ENCODE results near the gene SPTBN5. TPM values are rescaled to one million over a fixed set of nuclear protein-coding genes. Genes with fewer than 3 reads are reported as not detected.
"Not testable (repeated sequence)": the region's sequence is repeated elsewhere in the genome, so short reads cannot be mapped to it uniquely, and the experiment has no call there.

Gene SPTBN5
- total RNA-seq, 1 donor from 2014 or later = 0.32 TPM

DNA sequence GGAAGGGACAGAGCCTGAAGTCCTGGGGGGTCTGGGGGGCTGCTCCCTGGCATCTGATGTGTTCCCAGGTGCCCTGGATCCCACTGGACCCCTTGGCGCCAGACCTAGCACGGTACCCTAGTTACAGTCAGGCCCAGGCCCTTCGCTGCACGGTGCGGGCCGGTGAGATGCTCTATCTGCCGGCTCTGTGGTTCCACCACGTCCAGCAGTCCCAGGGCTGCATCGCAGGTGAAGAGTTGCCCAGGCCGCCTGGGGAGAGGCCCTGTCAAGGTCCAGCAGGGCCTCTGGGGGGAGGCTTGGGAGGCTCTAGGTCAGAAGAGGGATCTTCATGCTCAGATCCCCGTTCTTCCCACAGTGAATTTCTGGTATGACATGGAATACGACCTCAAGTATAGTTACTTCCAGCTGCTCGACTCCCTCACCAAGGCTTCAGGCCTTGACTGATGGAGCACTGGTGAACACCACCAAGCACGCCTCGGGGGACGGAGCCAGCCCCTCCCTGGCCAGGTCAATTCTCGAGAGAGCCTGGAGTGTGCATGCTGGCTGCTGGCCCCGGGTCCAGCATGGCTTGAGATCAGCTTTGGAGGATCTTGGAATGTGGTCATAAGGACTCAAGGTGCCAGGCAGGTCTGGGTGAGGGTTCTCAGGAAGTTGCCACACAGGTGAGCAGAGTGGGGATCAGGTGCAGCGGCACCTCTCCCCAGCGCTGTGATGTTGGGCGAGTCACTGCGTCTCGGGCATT, 57.0 kb downstream of the SPTBN5 start:
- TF ChIP-seq, protein P1, sequence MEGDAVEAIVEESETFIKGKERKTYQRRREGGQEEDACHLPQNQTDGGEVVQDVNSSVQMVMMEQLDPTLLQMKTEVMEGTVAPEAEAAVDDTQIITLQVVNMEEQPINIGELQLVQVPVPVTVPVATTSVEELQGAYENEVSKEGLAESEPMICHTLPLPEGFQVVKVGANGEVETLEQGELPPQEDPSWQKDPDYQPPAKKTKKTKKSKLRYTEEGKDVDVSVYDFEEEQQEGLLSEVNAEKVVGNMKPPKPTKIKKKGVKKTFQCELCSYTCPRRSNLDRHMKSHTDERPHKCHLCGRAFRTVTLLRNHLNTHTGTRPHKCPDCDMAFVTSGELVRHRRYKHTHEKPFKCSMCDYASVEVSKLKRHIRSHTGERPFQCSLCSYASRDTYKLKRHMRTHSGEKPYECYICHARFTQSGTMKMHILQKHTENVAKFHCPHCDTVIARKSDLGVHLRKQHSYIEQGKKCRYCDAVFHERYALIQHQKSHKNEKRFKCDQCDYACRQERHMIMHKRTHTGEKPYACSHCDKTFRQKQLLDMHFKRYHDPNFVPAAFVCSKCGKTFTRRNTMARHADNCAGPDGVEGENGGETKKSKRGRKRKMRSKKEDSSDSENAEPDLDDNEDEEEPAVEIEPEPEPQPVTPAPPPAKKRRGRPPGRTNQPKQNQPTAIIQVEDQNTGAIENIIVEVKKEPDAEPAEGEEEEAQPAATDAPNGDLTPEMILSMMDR (IDR thresholded peaks at IDR 0.05; ENCODE audit: partially characterized antibody, unreplicated experiment) = no peak
- no peak for DNase-seq
- H3K27me3 Mint-ChIP-seq (ENCODE audit: unreplicated experiment) = peaks cover 9% of the 10 kb centered on the region
- no peaks in the 10 kb centered on the region for H3K4me1 Mint-ChIP-seq (ENCODE audit: low read depth, unreplicated experiment)
- peaks cover 4% of the 10 kb centered on the region for H3K36me3 Mint-ChIP-seq (ENCODE audit: unreplicated experiment)
- H3K4me3 Mint-ChIP-seq (ENCODE audit: unreplicated experiment) = no peak overlapping the region
- no peak overlapping the region for H3K27ac Mint-ChIP-seq (ENCODE audit: unreplicated experiment)
- H3K9me3 Mint-ChIP-seq (ENCODE audit: unreplicated experiment) = peaks cover 5% of the 10 kb centered on the region

DNA sequence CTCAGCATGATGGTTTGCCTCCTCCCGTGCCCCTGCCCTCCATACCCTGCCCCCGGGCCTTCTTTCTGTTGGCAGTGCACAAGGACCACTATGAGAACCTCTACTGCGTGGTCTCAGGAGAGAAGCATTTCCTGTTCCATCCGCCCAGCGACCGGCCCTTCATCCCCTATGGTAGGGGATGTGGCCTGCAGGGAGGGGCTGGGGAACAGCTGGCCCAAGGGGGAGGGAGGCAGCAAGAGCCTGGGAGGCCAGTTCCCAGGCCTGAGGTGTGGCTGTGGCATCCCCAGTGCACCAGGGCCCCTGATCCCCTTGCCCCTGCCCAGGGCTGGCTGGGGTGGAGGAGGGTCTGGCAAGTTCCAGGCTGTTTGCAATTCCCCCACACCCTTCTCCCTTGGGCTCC, 57.8 kb downstream of the SPTBN5 start:
- TF ChIP-seq, protein P1 (IDR thresholded peaks at IDR 0.05; ENCODE audit: partially characterized antibody, unreplicated experiment) = no peak
- Mint-ChIP-seq H3K4me3 (ENCODE audit: unreplicated experiment) (no peak overlapping the region), H3K27ac (ENCODE audit: unreplicated experiment) (no peak overlapping the region), H3K36me3 (ENCODE audit: unreplicated experiment) (peaks cover 4% of the 10 kb centered on the region), H3K4me1 (ENCODE audit: low read depth, unreplicated experiment) (no peaks in the 10 kb centered on the region), H3K9me3 (ENCODE audit: unreplicated experiment) (peaks cover 5% of the 10 kb centered on the region), H3K27me3 (ENCODE audit: unreplicated experiment) (peaks cover 9% of the 10 kb centered on the region)
- no peak for DNase-seq

DNA sequence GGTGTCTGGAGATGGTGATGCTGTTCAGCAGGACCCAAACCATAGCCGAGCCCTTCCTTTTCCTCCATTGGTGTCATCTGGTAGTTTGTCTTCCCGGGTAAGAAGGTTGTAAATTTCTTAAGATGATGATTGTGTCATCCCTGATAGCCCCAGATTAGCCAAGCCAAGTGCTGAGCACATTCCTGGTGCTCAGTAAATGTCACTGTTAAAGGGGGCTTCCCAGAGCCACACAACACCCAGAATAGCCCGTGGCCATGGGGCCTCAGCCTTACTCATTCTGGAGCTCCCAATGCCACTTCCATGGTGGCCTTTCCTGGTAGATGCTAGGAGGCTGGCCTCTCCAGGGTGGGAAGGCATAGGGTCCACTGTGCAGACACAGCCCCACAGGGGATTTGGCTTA, 59.8 kb downstream of the SPTBN5 start:
- no peaks in the 10 kb centered on the region for H3K4me1 Mint-ChIP-seq (ENCODE audit: low read depth, unreplicated experiment)
- H3K36me3 Mint-ChIP-seq (ENCODE audit: unreplicated experiment) = peaks cover 4% of the 10 kb centered on the region
- no peak overlapping the region for H3K4me3 Mint-ChIP-seq (ENCODE audit: unreplicated experiment)
- H3K27ac Mint-ChIP-seq (ENCODE audit: unreplicated experiment) = no peak overlapping the region
- TF ChIP-seq, protein P1 (IDR thresholded peaks at IDR 0.05; ENCODE audit: partially characterized antibody, unreplicated experiment) = no peak
- peaks cover 5% of the 10 kb centered on the region for H3K9me3 Mint-ChIP-seq (ENCODE audit: unreplicated experiment)
- H3K27me3 Mint-ChIP-seq (ENCODE audit: unreplicated experiment) = peaks cover 11% of the 10 kb centered on the region
- DNase-seq = no peak

DNA sequence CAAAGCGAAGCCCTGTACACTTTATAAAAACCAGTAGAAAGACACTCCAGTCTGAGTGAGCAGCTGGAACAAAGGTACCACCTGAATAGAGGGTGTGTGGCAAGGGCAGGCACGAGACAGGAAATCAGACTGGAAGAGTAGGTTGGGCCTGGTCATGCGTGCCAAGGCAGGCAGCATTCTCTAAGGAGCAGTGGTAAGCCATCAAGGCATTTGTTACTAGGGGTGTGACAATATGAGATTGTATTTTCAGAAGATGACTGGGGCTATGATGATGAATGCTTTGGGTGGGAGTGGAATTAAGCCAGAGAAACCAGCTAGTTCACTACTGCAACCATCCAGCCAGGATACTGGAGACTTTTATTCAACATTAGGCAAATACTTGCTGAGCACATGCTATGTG, 61.0 kb downstream of the SPTBN5 start:
- Mint-ChIP-seq H3K4me3 (ENCODE audit: unreplicated experiment) (no peak overlapping the region), H3K27ac (ENCODE audit: unreplicated experiment) (no peak overlapping the region), H3K4me1 (ENCODE audit: low read depth, unreplicated experiment) (peaks cover 6% of the 10 kb centered on the region), H3K27me3 (ENCODE audit: unreplicated experiment) (peaks cover 17% of the 10 kb centered on the region), H3K9me3 (ENCODE audit: unreplicated experiment) (peaks cover 6% of the 10 kb centered on the region), H3K36me3 (ENCODE audit: unreplicated experiment) (peaks cover 12% of the 10 kb centered on the region)
- TF ChIP-seq, protein P1 (IDR thresholded peaks at IDR 0.05; ENCODE audit: partially characterized antibody, unreplicated experiment) = no peak
- DNase-seq = no peak

DNA sequence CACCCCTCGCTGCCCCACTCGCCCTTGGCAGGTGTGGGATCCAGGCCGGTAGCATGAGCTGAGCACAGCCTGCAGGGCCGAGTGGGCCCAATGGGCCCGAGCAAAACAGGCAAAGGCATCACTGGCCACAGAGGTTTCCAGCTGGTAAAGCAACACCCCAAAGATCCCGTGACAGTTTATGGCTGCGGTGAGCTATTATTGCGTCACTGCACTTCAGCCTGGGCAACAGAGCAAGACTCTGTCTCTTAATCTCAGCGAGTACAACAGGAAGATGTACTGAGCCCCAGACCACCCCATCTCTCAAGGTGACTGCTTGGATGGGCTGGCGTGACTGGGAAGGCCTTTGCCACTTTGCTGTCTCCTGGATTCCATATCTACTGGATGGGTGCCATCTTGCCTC, 61.6 kb downstream of the SPTBN5 start:
- Mint-ChIP-seq H3K27me3 (ENCODE audit: unreplicated experiment) (peaks cover 14% of the 10 kb centered on the region), H3K27ac (ENCODE audit: unreplicated experiment) (no peak overlapping the region), H3K9me3 (ENCODE audit: unreplicated experiment) (peaks cover 6% of the 10 kb centered on the region), H3K4me1 (ENCODE audit: low read depth, unreplicated experiment) (peaks cover 6% of the 10 kb centered on the region), H3K36me3 (ENCODE audit: unreplicated experiment) (peaks cover 12% of the 10 kb centered on the region), H3K4me3 (ENCODE audit: unreplicated experiment) (no peak overlapping the region)
- DNase-seq = no peak
- TF ChIP-seq, protein P1 (IDR thresholded peaks at IDR 0.05; ENCODE audit: partially characterized antibody, unreplicated experiment) = no peak

DNA sequence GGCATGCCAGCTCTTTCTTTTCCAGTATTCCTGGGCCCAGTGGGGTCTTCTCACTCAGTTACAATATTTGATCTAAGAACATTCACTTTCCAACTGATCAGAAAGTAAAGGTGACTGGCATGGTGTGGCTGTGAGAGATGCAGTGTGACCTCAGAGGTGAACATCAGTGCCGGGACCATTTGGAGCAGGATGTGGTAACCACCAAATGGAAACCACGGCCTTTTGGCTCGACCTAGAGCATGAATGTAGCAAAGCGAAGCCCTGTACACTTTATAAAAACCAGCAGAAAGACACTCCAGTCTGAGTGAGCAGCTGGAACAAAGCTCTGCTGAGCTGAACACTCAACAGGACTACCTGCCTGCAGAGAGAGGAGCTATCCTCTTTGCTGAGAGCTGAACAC, 62.6 kb downstream of the SPTBN5 start:
- not testable (repeated sequence) for H3K9me3 Mint-ChIP-seq (ENCODE audit: unreplicated experiment); H3K27ac Mint-ChIP-seq (ENCODE audit: unreplicated experiment); H3K4me1 Mint-ChIP-seq (ENCODE audit: low read depth, unreplicated experiment); DNase-seq; H3K4me3 Mint-ChIP-seq (ENCODE audit: unreplicated experiment)
- Mint-ChIP-seq H3K27me3 (ENCODE audit: unreplicated experiment) (peaks cover 18% of the 10 kb centered on the region), H3K36me3 (ENCODE audit: unreplicated experiment) (peaks cover 12% of the 10 kb centered on the region)
